Small intestine (tissue), 7 donors: Measurements from ENCODE around the gene POFUT2. TPM values are rescaled to one million over a fixed set of nuclear protein-coding genes. Genes with fewer than 3 reads are reported as not detected.

ENCODE experiments used
- DNase-seq, 2 donors: peaks; one replicate each; pipeline versions ENCODE4 v3.0.0 to v3.0.0-alpha.2; 2013
- FAIRE-seq: peaks from 2 replicates; lab custom pipeline; 2012; peaks lifted over from hg19 to GRCh38; lab: Jason Lieb, UNC
- H3K27ac ChIP-seq, 3 donors: one replicate each; pipeline ENCODE4 v1.5.1; 2013; ENCODE audit warnings: low read length in 2 of 3, mild to moderate bottlenecking in 2 of 3, control low read depth in 1 of 3, inconsistent platforms in 1 of 3, low read depth in 1 of 3, moderate library complexity in 1 of 3
- H3K27me3 ChIP-seq, 3 donors: one replicate each; pipeline ENCODE4 v1.6.1; 2013; ENCODE audit warnings: low read length in 3 of 3, inconsistent platforms in 1 of 3; ENCODE audit not compliant: control insufficient read depth in 3 of 3, insufficient read depth in 3 of 3
- H3K36me3 ChIP-seq, 3 donors: one replicate each; pipeline ENCODE4 v1.6.1; 2013; ENCODE audit warnings: low read length in 3 of 3, inconsistent platforms in 1 of 3, low read depth in 1 of 3, mild to moderate bottlenecking in 1 of 3, moderate library complexity in 1 of 3; ENCODE audit not compliant: control insufficient read depth in 3 of 3, insufficient read depth in 2 of 3
- H3K4me1 ChIP-seq, 3 donors: one replicate each; pipeline ENCODE4 v1.6.1; 2013; ENCODE audit warnings: low read length in 2 of 3, inconsistent platforms in 1 of 3, low read depth in 1 of 3, mild to moderate bottlenecking in 1 of 3, moderate library complexity in 1 of 3; ENCODE audit not compliant: control insufficient read depth in 3 of 3, insufficient read depth in 2 of 3
- H3K4me3 ChIP-seq, 3 donors: one replicate each; pipeline ENCODE4 v1.5.1; 2013; ENCODE audit warnings: low read length in 3 of 3, control low read depth in 1 of 3, inconsistent platforms in 1 of 3, low read depth in 1 of 3, mild to moderate bottlenecking in 1 of 3, moderate library complexity in 1 of 3
- H3K9me3 ChIP-seq, 2 donors: one replicate each; pipeline ENCODE4 v1.6.1; 2013; ENCODE audit warnings: low read depth in 1 of 2, low read length in 1 of 2; ENCODE audit not compliant: control insufficient read depth in 2 of 2, insufficient read depth in 1 of 2
- WGBS, 3 donors: extraction: QIAGEN DNeasy Blood & Tissue Kit; methylation state at CpG; one replicate each; pipeline ENCODE4 v1.1.7; 2013; 5-methylcytosine and 5-hydroxymethylcytosine counted together
- polyA plus RNA-seq, 4 donors: library from polyadenylated mRNA; stranded (reverse) in 3 of 4; unstranded in 1 of 4; fragments of 200-250 nt in 3 of 4; fragments of 120-200 nt in 1 of 4; gene quantifications; one replicate each; pipeline versions ENCODE4 v1.2.1 to v1.2.3, GENCODE V29; 2013
- donor health status: healthy with polysubstance abuse.
- donor health status: control.
- donor health status: control.
- donor health status: Bipolar disorder and iron deficiency.
- donor health status: healthy.

POFUT2 gene
- polyA plus RNA-seq, 4 donors, result 13.5 to 34.4 (median 26.9) TPM

- peaks cover 0 to 62% (median 1%) of the 10 kb centered on the region in 3 donors for H3K4me1 ChIP-seq
- H3K4me3 ChIP-seq, result no peak overlapping the region
- DNase-seq (peak in 1 of 2 donors; percentile 6), FAIRE-seq (no peak)
- WGBS, 3 donors, result 83 to 87% (median 85%) methylated on average over 17 to 18 of the region's 18 CpGs
- H3K27me3 ChIP-seq, result no peaks in the 10 kb centered on the region
- peaks cover 0 to 3% (median 0%) of the 10 kb centered on the region in 3 donors for H3K36me3 ChIP-seq
- no peak overlapping the region for H3K27ac ChIP-seq
- H3K9me3 ChIP-seq, result no peaks in the 10 kb centered on the region
These were observed 46.0 kb upstream of the POFUT2 start for GRCh38 chr21:45333583-45334121.

GRCh38 chr21:45332981-45333582, 45.4 kb upstream of the POFUT2 start:
- peaks cover 0 to 59% (median 0%) of the 10 kb centered on the region in 3 donors for H3K4me1 ChIP-seq
- DNase-seq (peak in 1 of 2 donors; percentile 20), FAIRE-seq (no peak)
- H3K9me3 ChIP-seq, result no peaks in the 10 kb centered on the region
- H3K4me3 ChIP-seq, result no peak overlapping the region
- no peaks in the 10 kb centered on the region for H3K27me3 ChIP-seq
- H3K36me3 ChIP-seq, result peaks cover 0 to 3% (median 0%) of the 10 kb centered on the region in 3 donors
- whole genome bisulfite sequencing, 3 donors, result 75 to 84% (median 80%) methylated on average over 16 of the region's 16 CpGs
- no peak overlapping the region for H3K27ac ChIP-seq

- 79 to 94% (median 89%) methylated on average over 4 of the region's 4 CpGs for WGBS, 3 donors
- no peaks in the 10 kb centered on the region for H3K27me3 ChIP-seq
- no peak overlapping the region for H3K4me3 ChIP-seq
- no peak overlapping the region for H3K27ac ChIP-seq
- FAIRE-seq, result no peak
- no peaks in the 10 kb centered on the region for H3K9me3 ChIP-seq
- DNase-seq, result no peak
- peaks cover 0 to 55% (median 0%) of the 10 kb centered on the region in 3 donors for H3K4me1 ChIP-seq
- peaks cover 0 to 6% (median 0%) of the 10 kb centered on the region in 3 donors for H3K36me3 ChIP-seq
These were observed 44.7 kb upstream of the POFUT2 start for GRCh38 chr21:45332415-45332814.

GRCh38 chr21:45331531-45332147, 43.9 kb upstream of the POFUT2 start:
- FAIRE-seq (no peak), DNase-seq (peak in 1 of 2 donors; percentile 15)
- peaks cover 0 to 6% (median 0%) of the 10 kb centered on the region in 3 donors for H3K36me3 ChIP-seq
- H3K9me3 ChIP-seq, result no peaks in the 10 kb centered on the region
- H3K27me3 ChIP-seq, result no peaks in the 10 kb centered on the region
- no peak overlapping the region for H3K4me3 ChIP-seq
- WGBS, 3 donors, result 70 to 85% (median 75%) methylated on average over 16 to 17 of the region's 17 CpGs
- peaks cover 0 to 47% (median 0%) of the 10 kb centered on the region in 3 donors for H3K4me1 ChIP-seq
- H3K27ac ChIP-seq, result no peak overlapping the region

GRCh38 chr21:45330851-45331261, 43.2 kb upstream of the POFUT2 start:
- no peak for FAIRE-seq
- Histone ChIP-seq H3K9me3 (no peaks in the 10 kb centered on the region), H3K27ac (peak overlapping the region in 1 of 3 donors; percentile 99), H3K4me1 (peaks cover 0 to 39% (median 0%) of the 10 kb centered on the region in 3 donors), H3K36me3 (peaks cover 0 to 6% (median 0%) of the 10 kb centered on the region in 3 donors), H3K4me3 (no peak overlapping the region), H3K27me3 (no peaks in the 10 kb centered on the region)
- WGBS, 3 donors, result 92 to 93% (median 93%) methylated on average over 18 of the region's 18 CpGs
- DNase-seq, result no peak

GRCh38 chr21:45330075-45330781, 42.5 kb upstream of the POFUT2 start:
- FAIRE-seq (no peak), DNase-seq (peak; percentile 49 to 94)
- Histone ChIP-seq H3K9me3 (no peaks in the 10 kb centered on the region), H3K4me3 (peak overlapping the region in 1 of 3 donors; percentile 50), H3K36me3 (peaks cover 0 to 6% (median 0%) of the 10 kb centered on the region in 3 donors), H3K27ac (peak overlapping the region in 2 of 3 donors; percentile 52 to 99), H3K4me1 (peaks cover 0 to 36% (median 0%) of the 10 kb centered on the region in 3 donors), H3K27me3 (no peaks in the 10 kb centered on the region)
- WGBS, 3 donors, result 11 to 43% (median 32%) methylated on average over 12 to 15 of the region's 15 CpGs

GRCh38 chr21:45329261-45330074, 41.8 kb upstream of the POFUT2 start:
- H3K4me1 ChIP-seq, result peaks cover 0 to 36% (median 0%) of the 10 kb centered on the region in 3 donors
- H3K27ac ChIP-seq, result peak overlapping the region in 1 of 3 donors; percentile 99
- H3K4me3 ChIP-seq, result peak overlapping the region in 1 of 3 donors; percentile 50
- FAIRE-seq, result no peak
- peaks cover 0 to 6% (median 0%) of the 10 kb centered on the region in 3 donors for H3K36me3 ChIP-seq
- H3K9me3 ChIP-seq, result no peaks in the 10 kb centered on the region
- peak; percentile 24 to 92 for DNase-seq
- no peaks in the 10 kb centered on the region for H3K27me3 ChIP-seq
- WGBS, 3 donors, result 18 to 63% (median 37%) methylated on average over 30 of the region's 30 CpGs
